ENCODE measurements around the gene ADRA2A.

- TF ChIP-seq CTCF (IDR thresholded peaks at IDR 0.05) (no peak), POLR2A (IDR thresholded peaks at IDR 0.05) (no peak)
These were observed 1.8 kb downstream of the ADRA2A start for GRCh38 chr10:111078505-111079185.
